HL-60/S4 treated with phorbol 12-myristate 13-acetate at 8.2 ng/mL for 4 days and 3 days (cell line): ENCODE results near the gene KCNJ1.

Experiments used
- in situ Hi-C: fragments of 300-500 bp; cut with MboI; formaldehyde crosslinking; loops from 2 replicates; pipeline ENCODE4 v1.15.0; 2022; ENCODE audit warnings: low sequenced_read_pairs

Gene KCNJ1

GRCh38 chr11:128854841-128855240 lies 12.3 kb downstream of the KCNJ1 start:
- in situ Hi-C loops = no loop called here

DNA sequence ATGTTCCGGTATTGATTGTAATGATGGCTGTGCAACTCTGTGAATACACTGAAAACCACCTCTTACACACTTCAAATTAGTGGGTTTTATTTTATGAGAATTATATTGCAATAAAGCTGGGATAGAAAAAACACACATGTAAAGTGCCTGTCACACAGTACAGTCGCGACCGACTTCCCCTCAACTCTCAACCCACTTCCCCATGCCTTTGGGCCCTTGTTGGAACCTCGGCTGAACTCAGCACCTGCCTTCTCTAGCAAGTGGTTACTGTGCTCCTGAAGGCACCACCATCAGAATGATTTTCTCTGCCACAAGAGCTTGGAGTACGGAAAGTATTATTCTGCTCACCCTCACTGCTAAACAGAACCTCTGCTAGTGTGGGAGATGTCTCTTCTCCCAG lies 13.5 kb downstream of the KCNJ1 start:
- in situ Hi-C loops = no loop called here

DNA sequence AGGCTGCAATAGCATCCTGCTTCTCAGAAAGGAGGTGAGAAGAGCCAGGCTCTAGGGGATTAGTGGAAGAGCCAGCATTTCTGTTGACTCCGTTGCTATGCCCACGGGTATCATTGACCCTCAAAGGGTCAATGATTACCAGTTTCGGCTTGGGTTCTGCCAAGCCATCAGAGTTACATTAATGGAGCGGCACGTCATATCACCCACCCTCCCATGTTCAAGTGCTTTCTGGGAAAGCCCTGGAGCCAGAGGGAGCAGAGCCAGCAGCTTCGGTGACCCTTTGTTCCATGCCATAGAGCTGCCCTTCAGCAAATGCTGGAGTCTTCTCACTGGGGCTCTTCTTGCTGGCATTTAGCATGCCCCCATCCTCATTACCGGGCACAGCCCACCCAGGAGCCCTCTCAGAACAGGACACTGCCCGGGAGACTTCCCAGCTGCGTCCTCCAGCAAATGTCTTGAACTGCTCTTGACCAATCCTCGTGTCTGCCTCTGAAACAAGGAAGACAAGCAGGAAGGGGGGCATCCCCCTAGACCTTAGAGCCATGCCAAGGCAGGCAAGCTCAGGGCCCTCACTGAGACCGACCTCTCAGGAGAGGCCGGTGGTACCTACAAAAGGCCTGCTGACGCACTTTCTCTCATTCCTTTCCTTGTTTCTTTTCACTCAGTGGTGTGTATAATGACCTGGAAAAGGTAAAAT lies 14.6 kb downstream of the KCNJ1 start:
- in situ Hi-C loops = no loop called here

DNA sequence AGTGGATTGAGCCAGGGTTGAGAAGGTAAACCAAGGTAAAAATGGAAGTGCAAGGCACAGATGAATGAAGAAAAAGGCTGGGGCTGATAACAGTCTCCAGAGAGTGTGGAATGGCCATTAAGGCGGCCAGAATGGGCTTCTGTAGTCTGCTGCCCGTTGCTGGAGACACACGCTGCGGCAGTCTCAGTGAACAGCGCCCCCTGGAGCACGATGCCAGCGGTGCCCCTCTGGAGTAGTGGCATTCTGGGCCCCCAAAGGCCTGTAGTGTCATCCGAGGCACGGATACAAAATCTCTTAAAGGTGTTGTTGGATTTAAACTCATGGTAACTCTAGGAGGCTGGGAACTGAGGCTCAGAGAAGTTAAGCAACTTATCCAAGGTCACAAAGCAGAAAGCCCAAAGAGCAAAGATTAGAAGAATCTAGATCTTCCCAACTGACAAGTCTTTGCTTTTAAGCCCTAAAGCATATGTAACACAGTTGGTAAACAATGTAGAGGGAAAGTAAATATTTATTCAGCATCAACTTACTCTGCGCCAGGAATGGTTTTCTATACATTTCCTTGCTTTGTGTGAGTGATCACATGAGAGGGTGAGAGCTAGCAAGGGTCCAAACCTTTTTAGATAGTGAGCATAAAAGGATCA lies 18.2 kb downstream of the KCNJ1 start:
- in situ Hi-C loops = no loop called here

- in situ Hi-C loops = no loop called here
Measured at GRCh38 chr11:128846985-128847384, 20.1 kb downstream of the KCNJ1 start.

GRCh38 chr11:128845334-128845780 lies 21.7 kb downstream of the KCNJ1 start:
- in situ Hi-C loops = no loop called here

- in situ Hi-C loops = no loop called here
Measured at GRCh38 chr11:128843198-128843785, 23.8 kb downstream of the KCNJ1 start.

- in situ Hi-C loops = no loop called here
Measured at GRCh38 chr11:128841461-128842072, 25.5 kb downstream of the KCNJ1 start.

GRCh38 chr11:128840783-128841182 lies 26.3 kb downstream of the KCNJ1 start:
- in situ Hi-C loops = no loop called here

DNA sequence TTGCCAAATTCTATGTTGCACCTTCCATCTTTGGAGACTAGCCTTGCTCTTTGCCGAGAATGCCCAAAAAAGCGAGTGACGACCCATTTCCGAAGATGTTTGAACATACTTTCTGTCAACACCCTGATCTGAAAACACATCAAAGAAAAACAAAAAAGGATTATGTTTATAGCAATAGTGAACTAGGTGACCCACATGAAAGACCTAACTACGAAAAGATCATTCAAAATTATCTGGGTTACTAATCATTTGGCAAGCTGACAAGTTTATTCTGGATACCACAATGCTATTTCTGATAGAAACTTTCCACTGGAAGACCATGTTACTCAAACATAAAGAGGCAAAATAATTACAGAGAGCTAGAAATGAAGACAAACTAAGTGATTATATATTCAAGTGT lies 27.0 kb downstream of the KCNJ1 start:
- in situ Hi-C loops = no loop called here

DNA sequence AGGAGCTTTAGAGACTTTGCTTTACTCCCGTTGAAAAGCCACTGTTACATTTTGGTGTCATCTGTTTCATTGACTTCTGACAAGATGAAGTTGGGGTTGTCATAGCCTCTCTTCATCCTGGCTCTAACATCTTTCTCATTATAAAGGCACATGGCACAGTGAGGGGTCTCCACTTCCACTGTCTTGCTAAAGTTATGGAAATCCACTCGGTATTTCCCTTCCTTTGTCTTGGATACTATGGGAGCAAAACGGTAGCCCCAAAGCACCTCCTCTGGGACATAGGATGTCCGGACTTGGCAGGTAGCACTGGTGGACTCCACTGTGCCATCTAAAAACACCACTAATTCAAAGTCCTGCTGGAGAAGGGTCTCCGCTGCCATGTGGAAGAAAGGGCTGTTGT lies 28.0 kb downstream of the KCNJ1 start:
- in situ Hi-C loops = loop anchor here (10.0 kb wide), 1 partner anchor 674 kb away; no protein-coding TSS in a partner anchor

DNA sequence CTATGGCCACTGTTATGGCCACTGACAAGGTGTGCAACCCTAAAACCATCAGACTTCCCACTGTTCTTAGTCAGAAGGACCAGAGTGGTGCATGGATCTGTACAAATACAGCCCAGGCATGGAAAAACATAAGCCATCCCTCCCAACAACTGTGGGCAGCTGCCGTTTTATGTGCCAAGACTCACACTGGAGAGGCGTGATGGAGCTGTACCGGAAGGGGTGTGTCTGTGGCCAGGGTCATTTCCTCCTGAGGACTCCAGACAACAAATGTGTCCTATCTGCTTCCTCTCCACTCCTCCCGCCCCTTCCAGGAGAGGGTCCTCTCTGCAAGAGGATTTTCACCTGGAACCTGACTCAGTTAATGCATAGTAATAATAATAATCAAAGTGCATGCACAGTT lies 29.5 kb downstream of the KCNJ1 start:
- in situ Hi-C loops = loop anchor here (10.0 kb wide), 1 partner anchor 673 kb away; no protein-coding TSS in a partner anchor

DNA sequence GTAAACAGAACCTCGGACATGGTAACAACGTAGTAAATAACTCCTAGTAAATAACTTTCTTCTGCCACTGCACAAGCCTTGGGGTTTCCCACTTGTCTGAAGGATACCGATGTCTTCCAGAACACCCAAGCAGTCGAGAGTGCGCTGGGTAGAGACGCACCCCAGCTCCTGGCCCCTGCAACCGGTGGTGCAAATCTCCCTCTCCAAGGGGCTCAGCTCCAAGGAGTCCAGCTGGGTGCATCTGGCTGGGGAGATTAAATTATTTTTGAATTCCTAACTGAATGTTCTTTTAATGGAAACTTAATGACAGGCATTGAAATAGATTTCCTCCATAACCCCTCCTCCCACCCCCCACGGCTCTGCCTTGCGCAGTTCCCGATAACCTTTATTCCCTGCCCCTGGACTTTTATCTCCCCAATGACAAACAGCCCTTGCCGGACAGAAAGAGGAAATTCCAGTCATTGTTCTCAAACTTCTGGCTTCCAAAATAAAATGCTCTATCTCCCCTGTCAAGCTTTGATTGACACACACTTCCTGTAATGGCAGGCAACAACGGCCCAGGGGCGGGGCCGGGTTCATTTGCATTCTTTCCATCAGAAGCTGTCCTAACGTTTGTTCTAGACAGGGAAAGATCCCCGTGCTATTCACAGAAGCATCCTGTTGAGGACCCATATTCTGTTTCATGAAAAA lies 31.2 kb downstream of the KCNJ1 start:
- in situ Hi-C loops = loop anchor here (10.0 kb wide), 1 partner anchor 671 kb away; no protein-coding TSS in a partner anchor

DNA sequence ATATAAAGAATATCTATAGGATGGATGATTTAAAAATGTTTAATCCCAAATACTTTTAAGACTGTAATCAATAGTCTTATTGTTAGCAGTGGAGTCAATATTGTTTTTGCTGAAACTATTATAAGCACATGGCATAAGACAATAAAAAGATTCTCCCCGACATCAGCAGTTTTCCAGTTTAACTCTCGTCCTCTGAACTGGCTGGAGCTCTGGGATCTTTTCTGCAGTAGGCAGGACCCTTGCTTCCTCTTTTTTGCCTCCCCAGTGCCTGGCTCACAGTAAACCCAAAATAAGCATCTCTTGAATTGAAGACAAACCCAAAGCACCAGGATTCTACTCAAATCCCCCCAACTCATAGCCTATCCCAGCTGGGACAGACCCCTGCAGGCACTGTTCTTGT lies 32.9 kb downstream of the KCNJ1 start:
- in situ Hi-C loops = loop anchor here (10.0 kb wide), 1 partner anchor 669 kb away; no protein-coding TSS in a partner anchor

- in situ Hi-C loops = loop anchor here (10.0 kb wide), 1 partner anchor 667 kb away; no protein-coding TSS in a partner anchor
Measured at GRCh38 chr11:128832121-128832497, 35.0 kb downstream of the KCNJ1 start.

DNA sequence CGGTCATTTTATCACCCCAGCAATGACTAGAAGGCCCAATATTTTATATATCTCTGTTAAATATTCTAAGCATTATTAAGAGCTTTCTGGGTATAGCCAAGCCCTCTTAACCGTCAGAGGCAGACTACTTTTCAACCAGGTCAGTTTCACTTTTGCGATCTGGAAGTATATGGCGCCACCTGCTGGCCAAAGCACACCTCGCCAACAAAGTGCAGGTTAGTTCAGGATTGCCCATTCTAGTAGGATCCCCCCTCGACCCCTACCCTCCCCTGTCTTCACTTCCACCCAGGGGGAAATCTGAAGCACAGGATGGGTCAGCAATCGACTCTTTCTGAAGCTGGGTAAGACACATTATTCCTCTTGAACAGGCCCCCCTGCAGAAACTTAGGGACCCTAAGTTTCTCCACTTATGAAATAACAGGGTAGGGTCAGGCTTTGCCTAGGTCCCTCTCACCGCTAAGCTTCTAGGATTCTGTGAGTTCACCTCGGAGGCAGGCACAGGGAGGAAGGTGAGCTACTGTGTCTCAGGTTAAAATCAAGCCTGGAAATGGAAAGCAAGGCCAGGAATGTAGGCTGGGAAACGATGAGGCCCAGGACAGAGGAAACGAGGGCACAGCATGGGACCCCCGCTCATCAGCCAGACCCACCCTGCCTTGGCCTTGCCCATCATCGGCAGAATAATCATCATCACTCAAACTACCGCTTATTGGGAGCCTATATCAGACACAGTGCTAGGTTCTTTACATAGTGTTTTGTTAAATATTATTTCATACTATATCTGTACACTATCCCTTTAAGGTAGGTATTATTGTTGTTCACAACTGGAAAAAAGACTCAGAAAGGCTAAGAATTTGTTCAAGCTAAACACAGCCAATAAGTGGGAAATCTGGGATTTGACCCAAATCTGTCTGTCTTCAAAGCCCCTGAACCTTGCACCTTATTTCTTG lies 35.6 kb downstream of the KCNJ1 start:
- in situ Hi-C loops = loop anchor here (10.0 kb wide), 1 partner anchor 667 kb away; no protein-coding TSS in a partner anchor

DNA sequence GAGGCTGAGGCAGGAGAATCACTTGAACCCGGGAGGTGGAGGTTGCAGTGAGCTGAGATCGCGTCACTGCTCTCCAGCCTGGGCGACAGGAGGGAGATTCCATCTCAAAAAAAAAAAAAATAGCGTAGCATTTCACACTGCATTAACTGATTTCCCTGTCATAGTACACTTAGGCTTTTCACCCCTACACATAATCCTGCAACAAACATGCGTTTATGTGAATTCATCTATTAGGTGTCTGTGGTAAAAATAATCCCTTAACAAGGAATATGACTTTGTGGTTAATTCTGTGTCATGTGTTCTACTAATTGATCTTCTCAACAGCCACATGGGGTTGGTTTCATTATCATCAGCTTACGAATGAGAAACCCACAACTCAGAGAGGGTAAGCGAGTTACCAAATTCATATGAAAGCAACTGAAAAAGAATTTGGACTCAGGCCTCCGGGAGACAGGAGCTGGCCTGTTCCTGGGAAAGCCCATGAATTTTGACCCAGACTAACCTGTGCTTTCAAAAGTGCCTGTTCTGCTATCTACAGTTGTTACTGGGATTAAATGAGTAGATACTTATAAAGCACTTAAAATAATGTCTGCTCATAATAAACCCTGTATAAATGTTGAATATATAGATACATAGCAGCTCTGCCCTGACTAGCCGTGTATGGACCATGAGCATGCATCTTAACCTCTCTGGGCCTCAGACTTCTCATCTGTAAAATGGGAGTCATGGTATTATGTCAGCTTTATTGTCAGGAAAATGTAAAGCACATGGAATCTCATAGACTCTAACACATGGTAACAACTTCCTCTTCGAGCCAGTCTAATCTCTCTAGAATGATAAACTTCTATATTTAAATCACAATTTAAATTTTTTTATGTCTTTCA lies 36.6 kb downstream of the KCNJ1 start:
- in situ Hi-C loops = loop anchor here (10.0 kb wide), 1 partner anchor 666 kb away; no protein-coding TSS in a partner anchor

GRCh38 chr11:128828350-128828749 lies 38.7 kb downstream of the KCNJ1 start:
- in situ Hi-C loops = no loop called here
